ENCODE data around the gene TEX36. TPM values are rescaled to one million over a fixed set of nuclear protein-coding genes. Genes with fewer than 3 reads are reported as not detected.

TEX36 gene
- total RNA-seq, 4 donors from 2014 or later: not detected

DNA sequence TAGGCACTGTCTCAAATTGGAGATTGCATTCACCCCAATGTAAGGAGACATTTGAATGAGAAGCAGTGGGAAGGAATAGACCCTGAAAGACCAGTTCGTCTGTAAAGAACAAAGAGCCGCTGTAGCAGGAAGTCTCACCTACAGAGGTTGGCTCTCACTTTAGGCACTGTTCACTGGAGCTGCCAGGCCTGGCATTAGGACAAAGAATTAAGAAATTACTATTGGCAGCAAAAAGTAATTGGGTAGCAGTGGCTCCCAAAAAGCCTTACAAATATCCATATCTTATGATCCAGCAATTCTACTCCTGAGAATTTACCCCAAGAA is 10.5 kb upstream of the TEX36 start:
- intact Hi-C loops (cut with DNase I; ENCODE audit: low total_unique reads): no loop called here
- TF ChIP-seq, protein P1, sequence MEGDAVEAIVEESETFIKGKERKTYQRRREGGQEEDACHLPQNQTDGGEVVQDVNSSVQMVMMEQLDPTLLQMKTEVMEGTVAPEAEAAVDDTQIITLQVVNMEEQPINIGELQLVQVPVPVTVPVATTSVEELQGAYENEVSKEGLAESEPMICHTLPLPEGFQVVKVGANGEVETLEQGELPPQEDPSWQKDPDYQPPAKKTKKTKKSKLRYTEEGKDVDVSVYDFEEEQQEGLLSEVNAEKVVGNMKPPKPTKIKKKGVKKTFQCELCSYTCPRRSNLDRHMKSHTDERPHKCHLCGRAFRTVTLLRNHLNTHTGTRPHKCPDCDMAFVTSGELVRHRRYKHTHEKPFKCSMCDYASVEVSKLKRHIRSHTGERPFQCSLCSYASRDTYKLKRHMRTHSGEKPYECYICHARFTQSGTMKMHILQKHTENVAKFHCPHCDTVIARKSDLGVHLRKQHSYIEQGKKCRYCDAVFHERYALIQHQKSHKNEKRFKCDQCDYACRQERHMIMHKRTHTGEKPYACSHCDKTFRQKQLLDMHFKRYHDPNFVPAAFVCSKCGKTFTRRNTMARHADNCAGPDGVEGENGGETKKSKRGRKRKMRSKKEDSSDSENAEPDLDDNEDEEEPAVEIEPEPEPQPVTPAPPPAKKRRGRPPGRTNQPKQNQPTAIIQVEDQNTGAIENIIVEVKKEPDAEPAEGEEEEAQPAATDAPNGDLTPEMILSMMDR (IDR thresholded peaks at IDR 0.05): no peak
- TF ChIP-seq POLR2A (IDR thresholded peaks at IDR 0.05): no peak

GRCh38 chr10:125692601-125693523 is 9.9 kb upstream of the TEX36 start:
- DNase-seq (ENCODE audit: low spot score in 2 of 2): no peak
- intact Hi-C loops (cut with DNase I; ENCODE audit: low total_unique reads): no loop called here
- 51 to 59% methylated on average over 12 of the region's 12 CpGs for WGBS, 2 donors
- TF ChIP-seq, protein P1 (IDR thresholded peaks at IDR 0.05): no peak
- no peak for TF ChIP-seq POLR2A (IDR thresholded peaks at IDR 0.05)
- H3K4me3 ChIP-seq (ENCODE audit: low read depth, poor library complexity, severe bottlenecking): no peak overlapping the region

More for the DNA sequence above, 10.5 kb upstream of the TEX36 start:
- WGBS, 2 donors: 49 to 50% methylated on average over 2 of the region's 2 CpGs
- H3K4me3 ChIP-seq (ENCODE audit: low read depth, poor library complexity, severe bottlenecking): no peak overlapping the region
- no peak for DNase-seq (ENCODE audit: low spot score in 2 of 2)

GRCh38 chr10:125692196-125692595 is 9.2 kb upstream of the TEX36 start:
- DNase-seq (ENCODE audit: low spot score in 2 of 2): no peak
- intact Hi-C loops (cut with DNase I; ENCODE audit: low total_unique reads): no loop called here
- H3K4me3 ChIP-seq (ENCODE audit: low read depth, poor library complexity, severe bottlenecking): no peak overlapping the region
- 24 to 52% methylated on average over 3 of the region's 3 CpGs for WGBS, 2 donors
- TF ChIP-seq, protein P1 (IDR thresholded peaks at IDR 0.05): no peak
- TF ChIP-seq POLR2A (IDR thresholded peaks at IDR 0.05): no peak

GRCh38 chr10:125691160-125691981 is 8.4 kb upstream of the TEX36 start:
- no peak for DNase-seq (ENCODE audit: low spot score in 2 of 2)
- TF ChIP-seq POLR2A (IDR thresholded peaks at IDR 0.05): no peak
- TF ChIP-seq, protein P1 (IDR thresholded peaks at IDR 0.05): no peak
- WGBS, 2 donors: 83 to 84% methylated on average over 19 of the region's 19 CpGs
- intact Hi-C loops (cut with DNase I; ENCODE audit: low total_unique reads): no loop called here
- no peak overlapping the region for H3K4me3 ChIP-seq (ENCODE audit: low read depth, poor library complexity, severe bottlenecking)

DNA sequence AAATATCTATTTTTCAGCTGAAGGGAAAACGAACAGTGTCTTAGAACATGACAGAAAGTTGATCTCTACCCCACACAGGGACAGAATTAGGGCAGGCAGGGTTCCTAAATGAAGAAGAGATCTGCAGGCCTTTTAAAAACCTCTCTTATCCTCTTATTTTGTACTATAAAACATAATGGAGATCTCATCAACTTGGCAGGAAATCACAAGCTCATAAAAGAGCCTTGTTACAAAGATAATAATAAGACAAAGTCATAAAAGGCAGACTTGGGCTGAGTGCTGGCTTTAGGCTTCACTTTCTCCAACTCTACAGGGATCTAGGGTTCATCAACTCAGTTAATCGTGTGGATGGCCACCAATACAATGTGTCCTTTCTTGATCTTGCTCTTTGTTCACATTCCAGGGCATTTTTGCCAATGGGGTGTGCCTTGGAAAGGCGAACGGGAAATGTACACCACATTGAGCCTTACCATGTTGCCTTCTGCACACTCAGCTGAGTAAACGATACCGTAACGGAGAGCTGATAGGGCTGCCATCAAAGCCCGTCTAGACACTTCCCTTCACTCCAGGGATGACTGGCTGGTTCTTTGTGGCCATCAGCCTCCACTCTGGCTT is 7.1 kb upstream of the TEX36 start:
- intact Hi-C loops (cut with DNase I; ENCODE audit: low total_unique reads): no loop called here
- no peak for TF ChIP-seq POLR2A (IDR thresholded peaks at IDR 0.05)
- TF ChIP-seq, protein P1 (IDR thresholded peaks at IDR 0.05): no peak
- no peak overlapping the region for H3K4me3 ChIP-seq (ENCODE audit: low read depth, poor library complexity, severe bottlenecking)
- no peak for DNase-seq (ENCODE audit: low spot score in 2 of 2)
- 65 to 76% methylated on average over 8 of the region's 8 CpGs for WGBS, 2 donors
